ENCODE results near the gene SPTBN4.
"Not testable (repeated sequence)": the region's sequence is repeated elsewhere in the genome, so short reads cannot be mapped to it uniquely, and the experiment has no call there.

The SPTBN4 gene

DNA sequence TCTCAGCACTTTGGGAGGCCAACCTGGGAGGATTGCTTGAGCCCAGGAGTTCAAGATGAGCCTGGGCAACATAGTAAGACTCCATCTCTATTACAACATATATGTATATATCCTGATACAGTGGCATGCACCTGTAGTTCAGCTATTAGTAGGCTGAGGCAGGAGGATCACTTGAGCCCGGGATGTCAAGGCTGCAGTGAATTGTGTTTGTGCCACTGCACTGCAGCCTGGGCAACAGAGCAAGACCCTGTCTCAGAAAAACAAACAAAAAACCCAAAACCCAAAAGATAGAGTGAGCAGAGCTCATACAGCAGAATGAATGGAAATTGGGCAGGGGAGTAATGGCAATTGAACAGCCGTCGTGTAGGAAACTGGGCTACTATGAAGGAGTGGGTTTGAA is 92.6 kb downstream of the SPTBN4 start:
- Histone ChIP-seq H3K4me3 (ENCODE audit: insufficient read depth, low read depth, low read length, poor library complexity, severe bottlenecking) (no peak overlapping the region), H3K27ac (ENCODE audit: insufficient read depth, low read length, poor library complexity, severe bottlenecking) (no peak overlapping the region), H3K9me3 (ENCODE audit: control insufficient read depth, low read length) (no peaks in the 10 kb centered on the region), H3K27me3 (replicated peaks; ENCODE audit: control insufficient read depth, insufficient read depth, low read length, poor library complexity, severe bottlenecking) (peaks cover 3% of the 10 kb centered on the region), H3K36me3 (ENCODE audit: control insufficient read depth, insufficient read depth, low read length) (no peaks in the 10 kb centered on the region), H3K4me1 (ENCODE audit: control insufficient read depth, insufficient read depth, low read length, poor library complexity, severe bottlenecking) (no peaks in the 10 kb centered on the region)
- no peak for DNase-seq

DNA sequence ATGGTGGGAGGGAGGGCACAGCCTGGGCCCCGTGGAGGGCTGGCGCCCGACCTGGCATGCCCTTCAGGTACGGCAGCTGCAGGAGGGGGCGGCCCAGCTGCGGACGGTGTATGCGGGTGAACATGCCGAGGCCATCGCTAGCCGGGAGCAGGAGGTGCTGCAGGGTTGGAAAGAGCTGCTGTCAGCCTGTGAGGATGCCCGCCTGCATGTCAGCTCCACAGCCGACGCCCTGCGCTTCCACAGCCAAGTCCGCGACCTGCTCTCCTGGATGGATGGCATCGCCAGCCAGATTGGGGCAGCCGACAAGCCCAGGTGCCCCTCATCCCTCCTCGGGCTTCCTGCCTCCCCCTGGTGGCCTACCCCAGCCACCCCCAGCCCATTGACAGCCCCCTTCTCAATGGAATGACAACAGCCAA is 93.3 kb downstream of the SPTBN4 start:
- Histone ChIP-seq H3K9me3 (ENCODE audit: control insufficient read depth, low read length) (no peaks in the 10 kb centered on the region), H3K36me3 (ENCODE audit: control insufficient read depth, insufficient read depth, low read length) (no peaks in the 10 kb centered on the region), H3K4me1 (ENCODE audit: control insufficient read depth, insufficient read depth, low read length, poor library complexity, severe bottlenecking) (no peaks in the 10 kb centered on the region), H3K27ac (ENCODE audit: insufficient read depth, low read length, poor library complexity, severe bottlenecking) (no peak overlapping the region), H3K27me3 (replicated peaks; ENCODE audit: control insufficient read depth, insufficient read depth, low read length, poor library complexity, severe bottlenecking) (peaks cover 2% of the 10 kb centered on the region), H3K4me3 (ENCODE audit: insufficient read depth, low read depth, low read length, poor library complexity, severe bottlenecking) (no peak overlapping the region)
- no peak for DNase-seq

DNA sequence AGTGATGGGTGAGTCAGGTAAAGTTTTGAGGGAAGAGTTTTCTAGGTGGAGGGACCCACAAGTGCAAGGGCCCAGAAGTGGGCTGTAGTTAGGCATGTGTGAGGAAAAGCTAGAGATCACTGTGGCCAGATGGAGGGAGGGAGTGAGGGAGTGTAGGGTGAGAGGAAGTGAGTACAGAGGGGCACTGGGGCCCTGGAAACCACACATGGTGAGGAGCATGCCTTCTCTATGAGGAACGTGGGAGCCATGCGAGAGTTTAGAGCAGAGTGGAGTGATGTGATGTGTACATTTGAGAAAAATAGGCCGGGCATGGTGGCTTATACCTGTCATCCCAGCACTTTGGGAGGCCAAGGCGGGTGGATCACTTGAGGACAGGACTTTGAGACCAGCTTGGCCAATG is 95.1 kb downstream of the SPTBN4 start:
- no peak for DNase-seq
- Histone ChIP-seq H3K36me3 (ENCODE audit: control insufficient read depth, insufficient read depth, low read length) (no peaks in the 10 kb centered on the region), H3K4me1 (ENCODE audit: control insufficient read depth, insufficient read depth, low read length, poor library complexity, severe bottlenecking) (no peaks in the 10 kb centered on the region), H3K27me3 (replicated peaks; ENCODE audit: control insufficient read depth, insufficient read depth, low read length, poor library complexity, severe bottlenecking) (peaks cover 16% of the 10 kb centered on the region), H3K4me3 (ENCODE audit: insufficient read depth, low read depth, low read length, poor library complexity, severe bottlenecking) (no peak overlapping the region), H3K9me3 (ENCODE audit: control insufficient read depth, low read length) (no peaks in the 10 kb centered on the region), H3K27ac (ENCODE audit: insufficient read depth, low read length, poor library complexity, severe bottlenecking) (no peak overlapping the region)

DNA sequence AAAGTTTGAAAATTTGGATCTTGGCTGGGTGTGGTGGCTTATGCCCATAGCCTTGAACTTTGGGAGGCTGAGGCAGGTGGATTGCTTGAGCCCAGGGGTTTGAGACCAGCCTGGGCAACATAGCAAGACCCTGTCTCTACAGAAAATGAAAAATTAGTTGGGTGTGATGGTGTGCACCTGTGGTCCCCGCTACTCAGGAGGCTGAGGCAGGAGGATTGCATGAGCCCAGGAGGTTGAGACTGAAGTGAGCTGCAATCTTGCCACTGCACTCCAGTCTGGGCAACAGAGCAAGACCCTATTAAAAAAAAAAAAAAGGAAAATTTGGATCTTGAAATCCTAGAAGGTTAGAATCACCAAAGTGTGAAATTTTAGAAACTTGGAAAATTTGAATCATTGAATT is 97.7 kb downstream of the SPTBN4 start:
- not testable (repeated sequence) for DNase-seq; H3K4me1 ChIP-seq (ENCODE audit: control insufficient read depth, insufficient read depth, low read length, poor library complexity, severe bottlenecking); H3K36me3 ChIP-seq (ENCODE audit: control insufficient read depth, insufficient read depth, low read length); H3K27ac ChIP-seq (ENCODE audit: insufficient read depth, low read length, poor library complexity, severe bottlenecking); H3K4me3 ChIP-seq (ENCODE audit: insufficient read depth, low read depth, low read length, poor library complexity, severe bottlenecking); H3K9me3 ChIP-seq (ENCODE audit: control insufficient read depth, low read length)
- H3K27me3 ChIP-seq (replicated peaks; ENCODE audit: control insufficient read depth, insufficient read depth, low read length, poor library complexity, severe bottlenecking) = peaks cover 25% of the 10 kb centered on the region

DNA sequence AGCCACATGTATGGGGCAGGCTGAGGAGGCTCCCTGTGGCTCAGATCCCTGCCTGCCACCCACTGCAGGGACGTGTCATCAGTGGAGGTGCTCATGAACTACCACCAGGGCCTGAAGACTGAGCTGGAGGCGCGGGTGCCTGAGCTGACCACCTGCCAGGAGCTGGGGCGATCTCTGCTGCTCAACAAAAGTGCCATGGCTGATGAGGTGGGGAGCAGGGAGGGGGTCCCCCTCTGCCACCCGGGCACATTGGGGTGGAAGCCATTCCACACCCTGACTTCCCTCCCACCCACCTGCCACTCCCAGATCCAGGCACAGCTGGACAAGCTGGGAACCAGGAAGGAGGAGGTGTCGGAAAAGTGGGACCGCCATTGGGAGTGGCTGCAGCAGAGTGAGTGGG is 98.6 kb downstream of the SPTBN4 start:
- Histone ChIP-seq H3K4me1 (ENCODE audit: control insufficient read depth, insufficient read depth, low read length, poor library complexity, severe bottlenecking) (peaks cover 11% of the 10 kb centered on the region), H3K27ac (ENCODE audit: insufficient read depth, low read length, poor library complexity, severe bottlenecking) (no peak overlapping the region), H3K9me3 (ENCODE audit: control insufficient read depth, low read length) (no peaks in the 10 kb centered on the region), H3K4me3 (ENCODE audit: insufficient read depth, low read depth, low read length, poor library complexity, severe bottlenecking) (no peak overlapping the region), H3K27me3 (replicated peaks; ENCODE audit: control insufficient read depth, insufficient read depth, low read length, poor library complexity, severe bottlenecking) (peaks cover 25% of the 10 kb centered on the region), H3K36me3 (ENCODE audit: control insufficient read depth, insufficient read depth, low read length) (no peaks in the 10 kb centered on the region)
- no peak for DNase-seq

DNA sequence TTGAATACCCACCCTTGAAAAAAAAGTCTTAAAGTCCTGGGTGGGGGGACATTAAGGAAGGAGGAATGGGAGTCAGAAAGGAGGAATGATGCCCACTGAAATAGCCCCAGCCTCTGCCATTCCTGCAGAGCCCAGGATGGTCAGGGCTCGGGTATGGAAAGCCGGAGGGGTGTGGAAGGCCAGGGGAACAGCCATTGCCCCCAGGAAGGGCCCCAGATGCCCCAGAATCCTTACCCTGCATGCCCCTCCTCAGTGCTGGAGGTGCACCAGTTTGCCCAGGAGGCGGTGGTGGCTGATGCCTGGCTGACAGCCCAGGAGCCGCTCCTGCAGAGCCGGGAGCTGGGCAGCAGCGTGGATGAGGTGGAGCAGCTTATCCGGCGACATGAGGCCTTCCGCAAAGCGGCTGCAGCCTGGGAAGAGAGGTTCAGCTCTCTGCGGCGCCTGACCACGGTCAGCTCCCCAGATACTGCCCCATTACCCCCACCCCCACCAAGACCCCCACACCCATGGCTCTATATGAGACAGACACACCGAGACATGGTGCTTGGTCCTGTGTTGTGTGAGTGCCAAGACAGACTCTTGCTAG is 99.2 kb downstream of the SPTBN4 start:
- peaks cover 25% of the 10 kb centered on the region for H3K27me3 ChIP-seq (replicated peaks; ENCODE audit: control insufficient read depth, insufficient read depth, low read length, poor library complexity, severe bottlenecking)
- no peaks in the 10 kb centered on the region for H3K9me3 ChIP-seq (ENCODE audit: control insufficient read depth, low read length)
- H3K27ac ChIP-seq (ENCODE audit: insufficient read depth, low read length, poor library complexity, severe bottlenecking) = no peak overlapping the region
- H3K4me1 ChIP-seq (ENCODE audit: control insufficient read depth, insufficient read depth, low read length, poor library complexity, severe bottlenecking) = peaks cover 11% of the 10 kb centered on the region
- H3K4me3 ChIP-seq (ENCODE audit: insufficient read depth, low read depth, low read length, poor library complexity, severe bottlenecking) = no peak overlapping the region
- no peak for DNase-seq
- no peaks in the 10 kb centered on the region for H3K36me3 ChIP-seq (ENCODE audit: control insufficient read depth, insufficient read depth, low read length)

DNA sequence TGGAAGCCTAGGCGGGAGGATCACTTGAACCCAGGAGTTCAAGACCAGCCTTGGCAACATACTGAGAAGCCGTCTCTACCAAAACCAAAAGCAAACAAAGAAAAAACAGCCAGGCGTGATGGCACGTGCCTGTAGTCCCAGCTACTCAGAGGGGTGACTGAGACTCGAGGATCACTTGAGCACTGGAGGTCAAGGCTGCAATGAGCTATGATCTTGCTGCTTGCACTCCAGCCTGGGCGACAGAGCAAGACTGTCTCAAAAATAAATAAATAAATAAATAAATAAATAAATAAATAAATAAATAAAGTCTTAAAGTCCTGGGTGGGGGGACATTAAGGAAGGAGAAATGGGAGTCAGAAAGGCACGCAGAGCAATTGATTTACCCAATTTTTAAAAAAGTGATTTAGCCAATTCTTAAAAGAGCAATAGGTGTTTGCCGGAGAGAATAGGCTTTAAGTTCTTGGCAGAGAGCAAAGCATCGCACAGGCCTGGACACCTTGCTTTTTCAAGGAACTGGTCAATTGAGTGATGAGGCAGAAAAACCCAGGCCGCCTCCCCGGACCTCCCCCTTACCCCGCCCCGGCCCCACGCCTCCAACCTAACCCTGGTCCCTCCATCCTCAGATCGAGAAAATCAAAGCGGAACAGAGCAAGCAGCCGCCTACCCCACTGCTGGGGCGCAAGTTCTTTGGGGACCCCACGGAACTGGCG is 100.4 kb downstream of the SPTBN4 start:
- H3K36me3 ChIP-seq (ENCODE audit: control insufficient read depth, insufficient read depth, low read length) = no peaks in the 10 kb centered on the region
- peak overlapping the region; percentile 29 for H3K4me3 ChIP-seq (ENCODE audit: insufficient read depth, low read depth, low read length, poor library complexity, severe bottlenecking)
- no peak overlapping the region for H3K27ac ChIP-seq (ENCODE audit: insufficient read depth, low read length, poor library complexity, severe bottlenecking)
- no peak for DNase-seq
- H3K27me3 ChIP-seq (replicated peaks; ENCODE audit: control insufficient read depth, insufficient read depth, low read length, poor library complexity, severe bottlenecking) = peaks cover 25% of the 10 kb centered on the region
- peaks cover 11% of the 10 kb centered on the region for H3K4me1 ChIP-seq (ENCODE audit: control insufficient read depth, insufficient read depth, low read length, poor library complexity, severe bottlenecking)
- H3K9me3 ChIP-seq (ENCODE audit: control insufficient read depth, low read length) = no peaks in the 10 kb centered on the region

DNA sequence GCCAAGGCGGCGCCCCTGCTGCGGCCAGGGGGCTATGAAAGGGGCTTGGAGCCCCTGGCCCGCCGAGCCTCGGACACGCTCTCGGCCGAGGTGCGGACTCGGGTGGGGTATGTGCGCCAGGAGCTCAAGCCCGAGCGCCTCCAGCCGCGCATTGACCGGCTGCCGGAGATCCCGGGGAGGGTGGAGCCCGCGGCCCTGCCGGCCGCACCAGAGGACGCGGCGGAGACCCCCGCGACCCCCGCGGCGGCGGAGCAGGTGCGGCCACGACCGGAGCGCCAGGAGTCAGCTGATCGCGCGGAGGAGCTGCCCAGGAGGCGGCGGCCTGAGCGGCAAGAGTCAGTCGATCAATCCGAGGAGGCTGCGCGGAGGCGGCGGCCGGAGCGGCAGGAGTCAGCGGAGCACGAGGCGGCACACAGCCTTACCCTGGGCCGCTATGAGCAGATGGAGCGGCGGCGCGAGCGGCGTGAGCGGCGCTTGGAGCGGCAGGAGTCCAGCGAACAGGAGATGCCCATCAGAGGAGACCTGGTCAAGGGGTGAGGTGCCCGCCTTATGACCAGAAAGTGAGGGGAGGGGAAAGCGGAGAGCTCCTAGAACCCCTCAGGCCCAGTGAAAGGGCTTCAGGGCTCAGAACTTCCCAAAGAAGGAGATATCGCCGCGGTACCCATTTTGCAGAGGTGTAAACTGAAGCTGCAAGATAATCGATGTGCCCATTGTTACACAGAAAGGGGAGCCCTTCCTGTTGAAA is 101.1 kb downstream of the SPTBN4 start:
- Histone ChIP-seq H3K27me3 (replicated peaks; ENCODE audit: control insufficient read depth, insufficient read depth, low read length, poor library complexity, severe bottlenecking) (peaks cover 25% of the 10 kb centered on the region), H3K36me3 (ENCODE audit: control insufficient read depth, insufficient read depth, low read length) (no peaks in the 10 kb centered on the region), H3K4me3 (ENCODE audit: insufficient read depth, low read depth, low read length, poor library complexity, severe bottlenecking) (peak overlapping the region; percentile 29), H3K4me1 (ENCODE audit: control insufficient read depth, insufficient read depth, low read length, poor library complexity, severe bottlenecking) (peaks cover 11% of the 10 kb centered on the region), H3K9me3 (ENCODE audit: control insufficient read depth, low read length) (no peaks in the 10 kb centered on the region), H3K27ac (ENCODE audit: insufficient read depth, low read length, poor library complexity, severe bottlenecking) (no peak overlapping the region)
- no peak for DNase-seq

DNA sequence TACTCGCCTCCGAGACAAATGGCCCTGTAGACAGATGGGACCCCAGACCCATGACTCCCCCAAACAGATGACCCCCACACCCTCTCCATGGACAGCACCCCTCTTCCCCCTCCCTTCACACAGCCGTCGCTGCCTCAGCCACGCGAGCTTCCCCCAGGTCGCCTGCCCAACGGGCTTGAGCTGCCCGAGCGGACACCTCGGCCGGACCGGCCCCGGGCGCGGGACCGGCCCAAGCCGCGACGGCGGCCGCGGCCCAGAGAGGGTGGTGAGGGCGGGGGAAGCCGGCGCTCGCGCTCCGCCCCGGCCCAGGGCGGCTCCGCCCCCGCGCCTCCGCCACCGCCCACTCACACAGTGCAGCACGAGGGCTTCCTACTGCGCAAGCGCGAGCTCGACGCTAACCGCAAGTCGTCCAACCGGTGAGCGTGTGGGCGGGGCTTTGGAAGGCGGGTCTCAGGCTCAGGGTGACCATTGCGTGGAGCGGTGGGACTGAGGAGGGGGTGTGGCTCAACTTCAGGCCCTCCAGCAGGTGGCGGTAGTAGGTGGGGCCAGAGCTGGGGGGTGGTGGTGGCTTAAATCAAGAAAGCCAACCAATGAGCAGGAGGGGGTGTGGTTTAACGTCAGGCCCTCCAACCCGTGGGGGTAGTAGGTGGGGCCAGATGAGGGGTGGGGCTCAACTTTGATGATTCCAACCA is 103.7 kb downstream of the SPTBN4 start:
- no peak overlapping the region for H3K4me3 ChIP-seq (ENCODE audit: insufficient read depth, low read depth, low read length, poor library complexity, severe bottlenecking)
- peak overlapping the region; percentile 43 for H3K27ac ChIP-seq (ENCODE audit: insufficient read depth, low read length, poor library complexity, severe bottlenecking)
- peaks cover 19% of the 10 kb centered on the region for H3K27me3 ChIP-seq (replicated peaks; ENCODE audit: control insufficient read depth, insufficient read depth, low read length, poor library complexity, severe bottlenecking)

DNA sequence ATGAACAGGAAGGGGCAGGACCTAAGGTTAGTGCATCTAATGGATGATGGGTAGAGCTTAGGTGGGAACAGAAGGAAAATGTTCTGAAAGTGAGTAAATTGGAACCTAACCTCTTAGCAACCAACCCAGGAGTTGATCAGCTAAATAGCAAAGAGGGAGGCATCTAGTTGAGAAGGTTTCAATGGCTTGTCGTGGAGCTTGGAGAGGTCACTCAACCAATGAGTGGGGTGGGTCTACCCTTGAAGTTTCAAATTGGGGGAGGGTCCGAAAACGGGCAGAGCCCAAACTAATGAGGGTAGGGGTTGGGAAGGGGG is 104.2 kb downstream of the SPTBN4 start:
- no peaks in the 10 kb centered on the region for H3K36me3 ChIP-seq (ENCODE audit: control insufficient read depth, insufficient read depth, low read length)
- no peak overlapping the region for H3K27ac ChIP-seq (ENCODE audit: insufficient read depth, low read length, poor library complexity, severe bottlenecking)
- peaks cover 14% of the 10 kb centered on the region for H3K4me1 ChIP-seq (ENCODE audit: control insufficient read depth, insufficient read depth, low read length, poor library complexity, severe bottlenecking)
- H3K9me3 ChIP-seq (ENCODE audit: control insufficient read depth, low read length) = no peaks in the 10 kb centered on the region
- H3K27me3 ChIP-seq (replicated peaks; ENCODE audit: control insufficient read depth, insufficient read depth, low read length, poor library complexity, severe bottlenecking) = peaks cover 16% of the 10 kb centered on the region
- no peak overlapping the region for H3K4me3 ChIP-seq (ENCODE audit: insufficient read depth, low read depth, low read length, poor library complexity, severe bottlenecking)
- DNase-seq = no peak

More for the DNA sequence above, 103.7 kb downstream of the SPTBN4 start:
- H3K36me3 ChIP-seq (ENCODE audit: control insufficient read depth, insufficient read depth, low read length) = no peaks in the 10 kb centered on the region
- no peaks in the 10 kb centered on the region for H3K9me3 ChIP-seq (ENCODE audit: control insufficient read depth, low read length)
- peak; percentile 95 to 99 (median 98) for DNase-seq
- H3K4me1 ChIP-seq (ENCODE audit: control insufficient read depth, insufficient read depth, low read length, poor library complexity, severe bottlenecking) = peaks cover 11% of the 10 kb centered on the region

Data from effector memory CD4-positive, alpha-beta T cell (primary cell).